K562 (cell line): ENCODE results near the gene PSMB10. TPM values are rescaled to one million over a fixed set of nuclear protein-coding genes. Genes with fewer than 3 reads are reported as not detected.
A peak's percentile ranks its signal among the peaks of the same experiment; 100 is the strongest.

Experiments used
- CBX1 ChIP-seq: sonication (generic); IDR thresholded peaks from 2 replicates; pipeline ENCODE4 v1.6.1; 2016; ENCODE audit warnings: antibody characterized with exemption, low read depth, mild to moderate bottlenecking
- CBX8 ChIP-seq: fragments of 200-600 bp; sonication (generic); IDR thresholded peaks from 2 replicates; pipeline ENCODE4 v1.6.1; 2012; ENCODE audit warnings: borderline replicate concordance, mixed run types, low read depth, mild to moderate bottlenecking, moderate library complexity, mixed read lengths, low read length, control low read depth, inconsistent platforms; ENCODE audit not compliant: poor library complexity, severe bottlenecking; ENCODE audit errors: extremely low read depth
- GTF2A2 ChIP-seq: IDR thresholded peaks from 2 replicates; pipeline ENCODE4 v1.6.1; 2016; ENCODE audit warnings: mild to moderate bottlenecking, missing genetic modification characterization, missing compliant biosample characterization
- L3MBTL2 ChIP-seq: fragments of 450-650 bp; IDR thresholded peaks from 2 replicates; pipeline ENCODE4 v1.6.1; 2016; ENCODE audit warnings: mild to moderate bottlenecking, moderate library complexity
- MCM2 ChIP-seq: fragments of 450-650 bp; IDR thresholded peaks from 2 replicates; pipeline ENCODE4 v1.6.1; 2017; ENCODE audit warnings: low read depth, mild to moderate bottlenecking
- MECOM ChIP-seq: fragments of 250-450 bp; sonication (Bioruptor Pico); IDR thresholded peaks from 2 replicates; pipeline ENCODE4 v1.8.0; 2022; ENCODE audit warnings: inconsistent platforms
- MEF2D ChIP-seq: conservative IDR thresholded peaks from 2 replicates; pipeline ENCODE4 v1.6.1; 2016; ENCODE audit warnings: low read depth, missing genetic modification characterization, missing compliant biosample characterization
- NFATC3 ChIP-seq: fragments of 450-650 bp; IDR thresholded peaks from 2 replicates; pipeline ENCODE4 v1.6.1; 2017; ENCODE audit warnings: mild to moderate bottlenecking
- POLR3A ChIP-seq: IDR thresholded peaks from 2 replicates; pipeline ENCODE4 v1.6.1; 2011; ENCODE audit warnings: borderline replicate concordance, mild to moderate bottlenecking, moderate library complexity; ENCODE audit not compliant: insufficient read length, insufficient read depth; ENCODE audit errors: extremely low read depth
- PTRF ChIP-seq: fragments of 450-650 bp; IDR thresholded peaks from 2 replicates; pipeline ENCODE4 v1.6.1; 2016; ENCODE audit warnings: mild to moderate bottlenecking, missing genetic modification characterization, missing compliant biosample characterization
- SAP30 ChIP-seq: fragments of 200-600 bp; sonication (generic); IDR thresholded peaks from 2 replicates; pipeline ENCODE4 v1.6.1; 2012; ENCODE audit warnings: borderline replicate concordance, low read depth, mild to moderate bottlenecking, moderate library complexity, low read length, control low read depth, inconsistent platforms; ENCODE audit not compliant: insufficient read depth, poor library complexity, severe bottlenecking
- TAF9B ChIP-seq: fragments of 450-650 bp; IDR thresholded peaks from 2 replicates; pipeline ENCODE4 v1.6.1; 2018; ENCODE audit warnings: mild to moderate bottlenecking; ENCODE audit not compliant: partially characterized antibody
- TRIM24 ChIP-seq, 2 experiments: fragments of 450-650 bp; IDR thresholded peaks; 2 replicates each; pipeline ENCODE4 v1.6.1; 2016
- ZBED1 ChIP-seq: IDR thresholded peaks from 2 replicates; pipeline ENCODE4 v1.6.1; 2014
- ZBTB12 ChIP-seq: fragments of 250-450 bp; sonication (Bioruptor Pico); IDR thresholded peaks from 2 replicates; pipeline ENCODE4 v1.4.0; 2020
- ZBTB8A ChIP-seq: fragments of 450-650 bp; IDR thresholded peaks from 2 replicates; pipeline ENCODE4 v1.6.1; 2018; ENCODE audit warnings: mild to moderate bottlenecking, moderate library complexity; ENCODE audit not compliant: partially characterized antibody
- ZNF407 ChIP-seq: fragments of 450-650 bp; IDR thresholded peaks from 2 replicates; pipeline ENCODE4 v1.6.1; 2016; ENCODE audit warnings: low read depth
- polyA plus RNA-seq, 8 experiments: library from polyadenylated mRNA; depleted of rRNA in 4 of 8; stranded (reverse) in 5 of 8; unstranded in 3 of 8; fragments of >200 nt; fragmentation: Nextera tagmentation in 2 of 8; fragmentation: Illumina TruSeq in 1 of 8; extraction: Ambion mirVana in 2 of 8; extraction: Trizol in 1 of 8; gene quantifications; 2 replicates each; pipeline versions ENCODE4 v1.2.1 to v1.2.3, GENCODE V29; 2011 to 2014; ENCODE audit warnings: inconsistent platforms in 1 of 8, missing spikeins in 1 of 8
- total RNA-seq, 7 experiments: library from RNA; depleted of rRNA in 6 of 7; stranded (reverse); fragments of >200 nt in 6 of 7; fragmentation: Illumina TruSeq in 2 of 7; extraction: Trizol in 2 of 7; gene quantifications; 2 replicates each; pipeline versions ENCODE4 v1.2.1 to v1.2.3, GENCODE V29; 2011 to 2021; ENCODE audit warnings: low replicate concordance in 1 of 7
- TF ChIP-seq, protein P1 (sequence below): fragments of 450-650 bp; formaldehyde crosslinking; IDR thresholded peaks from 2 replicates; pipeline ENCODE4 v1.4.0; 2022; ENCODE audit warnings: missing genetic modification characterization

Gene PSMB10
- total and polyA plus RNA-seq, 9 of the 15 experiments (the other 6 are each of a cell fraction or from before 2014, with no cell fraction given) = 11.7 to 105 (median 51.0) TPM

DNA sequence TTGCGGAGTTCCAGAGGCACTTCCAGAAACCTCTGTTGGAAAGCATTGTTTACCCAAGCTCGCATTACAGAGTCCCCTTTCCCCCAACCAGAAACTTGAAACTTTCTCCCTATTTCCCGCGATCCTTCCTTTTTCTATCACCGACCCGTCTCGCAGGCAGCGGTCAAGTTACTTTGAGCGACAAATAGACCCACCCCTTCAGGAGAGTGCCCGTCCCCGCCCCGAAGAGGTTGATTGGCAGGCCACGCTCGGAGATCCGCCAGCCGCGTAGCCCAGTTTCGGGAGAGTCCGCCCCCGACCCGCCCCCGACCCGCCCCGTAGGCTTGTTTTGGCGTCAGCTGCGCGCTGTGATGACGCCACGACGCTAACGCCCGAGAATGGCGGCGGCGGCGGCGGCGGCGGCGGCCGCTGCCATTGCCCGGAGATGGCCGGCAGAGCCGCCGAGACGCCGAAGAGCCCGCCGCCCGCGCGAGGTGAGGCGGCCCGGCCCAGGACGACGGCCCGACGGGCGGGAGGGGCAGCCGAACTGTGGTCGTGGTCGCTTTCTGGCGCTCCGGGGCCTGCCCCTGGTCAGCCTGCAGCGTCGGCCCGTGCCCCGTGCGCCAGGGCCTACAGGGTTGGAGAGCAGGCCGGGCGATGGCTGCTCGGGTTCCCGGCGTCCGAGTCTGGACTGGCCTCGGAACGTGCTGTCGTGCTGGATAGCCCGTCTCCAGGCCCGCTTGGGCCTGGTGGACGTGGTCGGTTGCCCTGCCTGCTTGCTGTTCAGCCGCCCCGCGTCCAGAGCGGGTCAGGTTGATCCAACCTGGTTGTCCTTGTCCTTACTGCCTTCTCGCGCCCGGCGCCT, 43.5 kb downstream of the PSMB10 start, which contains the start of gene PSKH1 (continued):
- TF ChIP-seq ZNF407 (no peak), POLR3A (no peak), MEF2D (tag) (no peak), GTF2A2 (tag) (no peak), L3MBTL2 (peak; percentile 28; the same call in 1 of the 2 replicates), ZBTB8A (no peak), SAP30 (peak; percentile 73), ZBED1 (no peak), CBX8 (no peak), MECOM (no peak), CBX1 (peak; percentile 53; the same call in 1 of the 2 replicates), TAF9B (no peak), NFATC3 (no peak), PTRF (tag) (no peak), MCM2 (no peak), TRIM24 (IDR thresholded peaks at IDR 0.05) (no peak), ZBTB12 (peak; percentile 90)
- TF ChIP-seq, protein P1, sequence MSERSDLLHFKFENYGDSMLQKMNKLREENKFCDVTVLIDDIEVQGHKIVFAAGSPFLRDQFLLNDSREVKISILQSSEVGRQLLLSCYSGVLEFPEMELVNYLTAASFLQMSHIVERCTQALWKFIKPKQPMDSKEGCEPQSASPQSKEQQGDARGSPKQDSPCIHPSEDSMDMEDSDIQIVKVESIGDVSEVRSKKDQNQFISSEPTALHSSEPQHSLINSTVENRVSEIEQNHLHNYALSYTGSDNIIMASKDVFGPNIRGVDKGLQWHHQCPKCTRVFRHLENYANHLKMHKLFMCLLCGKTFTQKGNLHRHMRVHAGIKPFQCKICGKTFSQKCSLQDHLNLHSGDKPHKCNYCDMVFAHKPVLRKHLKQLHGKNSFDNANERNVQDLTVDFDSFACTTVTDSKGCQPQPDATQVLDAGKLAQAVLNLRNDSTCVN (CRISPR knock-in tag) = no peak
